ENCODE measurements around the gene STUB1.

The STUB1 gene

DNA sequence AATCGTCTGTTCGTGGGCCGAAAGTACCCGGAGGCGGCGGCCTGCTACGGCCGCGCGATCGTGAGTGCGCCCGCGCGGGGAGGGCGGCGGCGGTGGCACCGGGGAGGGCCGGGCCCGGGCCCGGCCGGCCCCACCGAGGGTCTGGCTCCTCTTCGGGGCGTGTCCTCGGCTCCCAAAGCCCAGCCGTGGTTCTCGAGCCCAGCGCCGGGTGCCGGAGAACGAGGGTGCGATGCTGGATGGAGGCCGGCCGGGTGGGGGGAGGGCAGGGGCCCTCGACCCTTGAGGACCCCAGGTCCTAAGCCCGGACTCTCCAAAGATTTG, 375 bp downstream of the STUB1 start:
- TF ChIP-seq, protein P1, sequence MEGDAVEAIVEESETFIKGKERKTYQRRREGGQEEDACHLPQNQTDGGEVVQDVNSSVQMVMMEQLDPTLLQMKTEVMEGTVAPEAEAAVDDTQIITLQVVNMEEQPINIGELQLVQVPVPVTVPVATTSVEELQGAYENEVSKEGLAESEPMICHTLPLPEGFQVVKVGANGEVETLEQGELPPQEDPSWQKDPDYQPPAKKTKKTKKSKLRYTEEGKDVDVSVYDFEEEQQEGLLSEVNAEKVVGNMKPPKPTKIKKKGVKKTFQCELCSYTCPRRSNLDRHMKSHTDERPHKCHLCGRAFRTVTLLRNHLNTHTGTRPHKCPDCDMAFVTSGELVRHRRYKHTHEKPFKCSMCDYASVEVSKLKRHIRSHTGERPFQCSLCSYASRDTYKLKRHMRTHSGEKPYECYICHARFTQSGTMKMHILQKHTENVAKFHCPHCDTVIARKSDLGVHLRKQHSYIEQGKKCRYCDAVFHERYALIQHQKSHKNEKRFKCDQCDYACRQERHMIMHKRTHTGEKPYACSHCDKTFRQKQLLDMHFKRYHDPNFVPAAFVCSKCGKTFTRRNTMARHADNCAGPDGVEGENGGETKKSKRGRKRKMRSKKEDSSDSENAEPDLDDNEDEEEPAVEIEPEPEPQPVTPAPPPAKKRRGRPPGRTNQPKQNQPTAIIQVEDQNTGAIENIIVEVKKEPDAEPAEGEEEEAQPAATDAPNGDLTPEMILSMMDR (conservative IDR thresholded peaks at IDR 0.05; ENCODE audit: control insufficient read depth, insufficient read depth, low read depth, low read length), result no peak
- DNase-seq (ENCODE audit: low read depth), result no peak
- H3K4me3 ChIP-seq (ENCODE audit: control insufficient read depth, low read depth, low read length), result peak overlapping the region; percentile 77

DNA sequence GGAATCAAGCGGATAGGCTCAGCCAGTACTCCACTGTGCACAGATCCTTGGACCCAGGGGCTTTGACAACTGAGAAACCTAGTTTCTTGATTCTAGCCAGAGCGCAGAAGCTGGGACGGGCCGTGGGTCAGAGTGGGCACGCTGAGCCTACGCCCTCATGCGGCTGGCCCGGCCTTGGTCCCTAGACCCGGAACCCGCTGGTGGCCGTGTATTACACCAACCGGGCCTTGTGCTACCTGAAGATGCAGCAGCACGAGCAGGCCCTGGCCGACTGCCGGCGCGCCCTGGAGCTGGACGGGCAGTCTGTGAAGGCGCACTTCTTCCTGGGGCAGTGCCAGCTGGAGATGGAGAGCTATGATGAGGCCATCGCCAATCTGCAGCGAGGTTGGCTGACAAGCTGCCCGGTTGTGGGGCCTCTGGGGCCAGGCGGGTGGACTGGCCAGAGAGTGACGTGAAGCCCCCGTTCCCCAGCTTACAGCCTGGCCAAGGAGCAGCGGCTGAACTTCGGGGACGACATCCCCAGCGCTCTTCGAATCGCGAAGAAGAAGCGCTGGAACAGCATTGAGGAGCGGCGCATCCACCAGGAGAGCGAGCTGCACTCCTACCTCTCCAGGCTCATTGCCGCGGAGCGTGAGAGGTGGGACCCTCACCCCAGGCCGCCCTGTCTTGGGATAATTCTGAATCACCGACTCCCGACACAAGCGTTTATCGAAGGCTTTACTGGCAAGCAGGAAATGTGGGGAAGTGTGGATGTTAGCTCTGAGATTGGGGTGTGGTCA, 946 bp downstream of the STUB1 start:
- TF ChIP-seq, protein P1 (conservative IDR thresholded peaks at IDR 0.05; ENCODE audit: control insufficient read depth, insufficient read depth, low read depth, low read length), result no peak
- peak overlapping the region; percentile 77 for H3K4me3 ChIP-seq (ENCODE audit: control insufficient read depth, low read depth, low read length)
- DNase-seq (ENCODE audit: low read depth), result peak; percentile 77

GRCh38 chr16:681746-682427, 1.7 kb downstream of the STUB1 start:
- DNase-seq (ENCODE audit: low read depth), result peak; percentile 66
- peak overlapping the region; percentile 77 for H3K4me3 ChIP-seq (ENCODE audit: control insufficient read depth, low read depth, low read length)
- TF ChIP-seq, protein P1 (conservative IDR thresholded peaks at IDR 0.05; ENCODE audit: control insufficient read depth, insufficient read depth, low read depth, low read length), result no peak

DNA sequence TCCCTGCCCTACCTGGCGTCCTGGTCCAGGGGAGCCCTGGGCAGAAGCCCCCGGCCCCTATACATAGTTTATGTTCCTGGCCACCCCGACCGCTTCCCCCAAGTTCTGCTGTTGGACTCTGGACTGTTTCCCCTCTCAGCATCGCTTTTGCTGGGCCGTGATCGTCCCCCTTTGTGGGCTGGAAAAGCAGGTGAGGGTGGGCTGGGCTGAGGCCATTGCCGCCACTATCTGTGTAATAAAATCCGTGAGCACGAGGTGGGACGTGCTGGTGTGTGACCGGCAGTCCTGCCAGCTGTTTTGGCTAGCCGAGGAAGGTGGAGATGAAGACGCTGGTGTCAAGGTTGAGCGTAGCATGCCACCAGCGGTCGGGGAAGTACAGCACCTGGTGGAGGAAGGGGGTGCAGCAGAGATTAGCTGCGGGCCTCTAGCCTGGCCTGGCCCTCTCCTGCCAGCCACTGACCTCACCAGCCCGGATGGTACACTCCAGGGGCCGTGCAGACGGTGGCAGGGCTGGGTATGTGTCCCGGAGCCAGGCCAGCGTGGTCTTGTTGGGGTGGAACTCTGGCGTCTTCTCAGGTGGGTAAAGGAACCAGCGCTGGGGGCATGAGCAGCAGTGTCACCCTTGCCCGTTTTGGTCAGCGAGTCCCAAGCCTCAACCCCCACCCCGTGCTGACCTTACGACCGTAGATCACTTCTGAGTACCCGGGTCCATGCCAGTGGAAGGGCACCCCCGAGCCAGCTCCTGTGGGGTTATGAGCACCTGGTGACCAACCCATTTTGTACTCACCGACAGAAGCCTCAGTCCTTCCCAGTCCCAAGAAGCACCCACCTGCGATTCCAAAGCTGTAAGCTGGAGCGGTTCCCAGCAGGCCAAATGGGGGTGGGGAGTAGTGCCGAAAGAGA, 2.5 kb downstream of the STUB1 start:
- peak overlapping the region; percentile 46 for H3K4me3 ChIP-seq (ENCODE audit: control insufficient read depth, low read depth, low read length)
- no peak for DNase-seq (ENCODE audit: low read depth)
- TF ChIP-seq, protein P1 (conservative IDR thresholded peaks at IDR 0.05; ENCODE audit: control insufficient read depth, insufficient read depth, low read depth, low read length), result no peak

GRCh38 chr16:683396-684070, 3.3 kb downstream of the STUB1 start:
- peak overlapping the region; percentile 46 for H3K4me3 ChIP-seq (ENCODE audit: control insufficient read depth, low read depth, low read length)
- TF ChIP-seq, protein P1 (conservative IDR thresholded peaks at IDR 0.05; ENCODE audit: control insufficient read depth, insufficient read depth, low read depth, low read length), result no peak
- no peak for DNase-seq (ENCODE audit: low read depth)
